Measurements from ENCODE around the gene CMIP.

- no peak for TF ChIP-seq POLR2A (IDR thresholded peaks at IDR 0.05)
- no peak for TF ChIP-seq EP300 (IDR thresholded peaks at IDR 0.05)
These were observed 214.6 kb downstream of the CMIP start for GRCh38 chr16:81659249-81659648.

All from sigmoid colon (tissue), 4 donors.